Transverse colon (tissue), 4 donors: Measurements from ENCODE around the gene TMEM269.

Source experiments
- CTCF ChIP-seq, 5 experiments: fragments of 200-600 bp in 3 of 5; fragments of 450-650 bp in 2 of 5; sonication (generic) in 3 of 5; IDR thresholded peaks; 1 replicate in 2 of 5; 2 replicates in 3 of 5; pipeline ENCODE4 v1.5.1; 2016 to 2017; ENCODE audit warnings: antibody characterized with exemption in 5 of 5, inconsistent platforms in 3 of 5, mild to moderate bottlenecking in 2 of 5, moderate library complexity in 1 of 5
- EP300 ChIP-seq: sonication (generic); formaldehyde crosslinking; IDR thresholded peaks from one replicate; pipeline ENCODE4 v1.6.1; 2017; ENCODE audit warnings: antibody characterized with exemption, low read depth
- POLR2AphosphoS5 ChIP-seq, 3 donors: sonication (generic); formaldehyde crosslinking; IDR thresholded peaks; one replicate each; pipeline ENCODE4 v1.6.1; 2016; ENCODE audit warnings: antibody characterized with exemption in 3 of 3

- TF ChIP-seq EP300 (no peak), CTCF (IDR thresholded peaks at IDR 0.05) (no peak), POLR2AphosphoS5 (IDR thresholded peaks at IDR 0.05) (no peak)
Measured at GRCh38 chr1:42736571-42737200, 48.1 kb upstream of the TMEM269 start.
